Effector CD8-positive, alpha-beta T cell (primary cell): ENCODE measurements around the gene MAP7D3.
"Not testable (repeated sequence)": the region's sequence is repeated elsewhere in the genome, so short reads cannot be mapped to it uniquely, and the experiment has no call there.

Source experiments
- DNase-seq: peaks from one replicate; lab custom pipeline; 2025; lab: John Stamatoyannopoulos, UW

Gene MAP7D3

DNA sequence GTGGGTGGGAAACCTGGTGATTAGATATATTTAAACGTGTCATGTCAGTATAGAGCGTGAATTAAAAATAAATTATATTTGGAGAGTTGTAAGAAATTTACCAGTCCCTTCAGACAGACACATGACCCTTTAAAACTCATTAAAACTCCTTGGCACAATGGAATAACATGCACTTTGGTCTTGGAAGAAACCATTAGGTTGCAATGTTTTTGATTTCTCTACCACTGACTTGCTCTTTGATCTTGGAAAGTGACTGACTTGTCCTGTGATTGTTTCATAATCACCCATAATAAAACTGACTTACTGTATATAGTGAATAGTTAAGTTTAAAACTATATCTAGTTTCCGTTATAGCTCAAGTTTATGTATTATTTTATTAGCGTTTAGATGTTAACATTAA is 68.0 kb downstream of the MAP7D3 start:
- DNase-seq: no peak

DNA sequence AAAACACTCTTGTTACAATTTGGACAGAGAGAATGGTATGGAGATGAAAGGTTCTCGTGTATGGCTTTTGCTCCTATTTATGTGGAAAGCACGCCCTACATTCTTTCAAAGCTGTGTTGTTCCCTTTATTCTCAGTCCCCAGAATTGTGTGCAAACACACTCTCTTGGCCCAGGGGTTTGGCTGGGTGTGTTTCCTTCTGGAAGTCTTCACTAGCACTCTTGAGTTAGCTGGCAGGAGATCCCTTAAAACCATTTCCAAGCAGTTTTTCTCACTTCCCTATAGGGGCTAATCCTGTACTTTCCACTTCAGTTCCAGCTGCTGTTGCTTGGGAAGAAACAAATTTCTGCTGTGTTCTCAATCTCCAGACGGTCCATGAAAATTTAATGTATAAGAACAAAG is 68.8 kb downstream of the MAP7D3 start:
- no peak for DNase-seq

DNA sequence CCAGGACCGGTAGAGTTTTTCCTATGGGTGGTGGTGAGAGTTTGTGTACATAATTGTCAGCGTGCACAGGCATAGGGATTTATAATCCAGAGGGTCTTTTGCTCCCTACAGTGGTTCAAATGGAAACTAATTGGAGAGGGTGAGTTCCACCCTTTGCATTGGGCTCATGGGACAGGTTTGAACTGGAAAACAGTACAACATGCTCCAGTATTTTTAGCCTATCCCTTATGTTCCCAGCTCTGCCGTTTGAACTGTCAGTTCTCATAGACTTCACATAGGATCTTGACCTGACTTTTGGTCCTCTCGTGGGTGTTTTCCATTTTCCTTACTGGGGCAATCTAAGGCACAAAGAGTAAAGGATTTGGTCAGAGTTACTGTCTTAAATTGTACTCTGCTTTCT is 72.1 kb downstream of the MAP7D3 start:
- DNase-seq: no peak

DNA sequence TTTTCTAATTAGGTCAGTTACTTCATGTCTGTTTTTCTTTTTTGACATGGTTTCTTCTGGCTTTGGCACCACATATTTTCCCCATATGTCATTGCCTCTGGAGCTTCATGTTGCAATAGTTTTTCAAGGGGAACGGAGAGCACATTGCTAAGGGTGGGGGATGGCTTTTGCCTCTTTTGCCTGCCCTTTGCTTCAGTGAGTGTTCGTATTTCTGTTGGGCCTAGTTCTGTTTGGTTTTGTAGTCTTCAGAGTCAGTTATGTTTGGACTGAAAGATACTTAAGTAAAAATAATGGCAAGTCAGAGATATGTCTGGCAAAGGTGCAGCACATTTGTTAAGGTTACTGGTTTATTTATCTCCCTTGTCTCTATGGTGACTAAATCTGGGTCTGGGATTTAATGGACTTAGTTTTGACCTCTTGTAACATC is 74.8 kb downstream of the MAP7D3 start:
- DNase-seq: no peak

DNA sequence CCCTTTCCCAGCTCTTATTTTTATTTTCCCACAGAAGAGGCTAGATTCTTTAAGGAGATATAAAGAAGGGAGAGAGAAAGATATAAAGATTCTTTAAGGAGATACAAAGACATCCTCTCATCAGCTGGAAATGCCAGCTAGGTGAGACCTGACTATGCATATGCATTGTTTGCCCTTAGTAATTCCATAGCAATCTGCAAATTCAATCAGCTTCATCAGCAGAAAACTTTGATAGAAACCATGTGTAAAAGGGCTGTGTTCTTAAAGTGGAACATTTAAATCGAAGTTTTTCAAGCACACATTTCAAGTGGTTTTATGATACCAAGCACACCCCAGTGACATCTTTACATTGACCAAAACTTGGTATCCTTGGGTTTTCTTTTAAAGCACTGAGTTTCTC is 79.8 kb downstream of the MAP7D3 start:
- DNase-seq: no peak

DNA sequence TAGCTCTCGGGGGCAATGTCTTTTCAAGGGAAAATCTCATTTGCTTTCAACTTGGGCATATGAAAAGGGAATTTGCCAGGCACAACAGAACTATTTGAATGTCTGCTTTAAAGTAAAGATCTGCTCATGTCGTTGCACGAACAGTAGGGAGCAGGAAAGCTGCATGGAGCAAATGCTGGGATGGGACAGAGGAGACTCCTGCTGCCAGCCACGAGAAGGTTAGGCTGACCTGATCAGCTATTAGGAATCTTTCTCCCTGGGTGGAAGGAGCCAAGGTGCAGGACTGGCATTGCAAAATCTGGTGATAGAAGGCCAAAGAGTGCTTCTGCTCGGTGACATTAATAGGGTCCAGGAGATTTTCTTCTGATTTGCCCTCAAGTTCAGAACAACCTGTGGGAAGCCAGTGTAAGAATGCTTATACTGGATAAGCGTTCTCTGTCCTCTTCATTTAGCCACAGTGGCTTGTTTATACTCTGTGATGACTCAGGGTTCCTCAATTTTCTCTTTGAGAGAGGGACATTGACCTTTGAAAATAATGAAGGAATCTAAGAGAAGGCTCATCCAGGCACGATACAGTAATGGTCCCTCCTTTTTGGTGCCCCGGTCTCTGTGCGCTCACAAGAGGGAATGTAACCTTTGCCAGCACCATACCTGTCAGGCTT is 80.9 kb downstream of the MAP7D3 start:
- no peak for DNase-seq

DNA sequence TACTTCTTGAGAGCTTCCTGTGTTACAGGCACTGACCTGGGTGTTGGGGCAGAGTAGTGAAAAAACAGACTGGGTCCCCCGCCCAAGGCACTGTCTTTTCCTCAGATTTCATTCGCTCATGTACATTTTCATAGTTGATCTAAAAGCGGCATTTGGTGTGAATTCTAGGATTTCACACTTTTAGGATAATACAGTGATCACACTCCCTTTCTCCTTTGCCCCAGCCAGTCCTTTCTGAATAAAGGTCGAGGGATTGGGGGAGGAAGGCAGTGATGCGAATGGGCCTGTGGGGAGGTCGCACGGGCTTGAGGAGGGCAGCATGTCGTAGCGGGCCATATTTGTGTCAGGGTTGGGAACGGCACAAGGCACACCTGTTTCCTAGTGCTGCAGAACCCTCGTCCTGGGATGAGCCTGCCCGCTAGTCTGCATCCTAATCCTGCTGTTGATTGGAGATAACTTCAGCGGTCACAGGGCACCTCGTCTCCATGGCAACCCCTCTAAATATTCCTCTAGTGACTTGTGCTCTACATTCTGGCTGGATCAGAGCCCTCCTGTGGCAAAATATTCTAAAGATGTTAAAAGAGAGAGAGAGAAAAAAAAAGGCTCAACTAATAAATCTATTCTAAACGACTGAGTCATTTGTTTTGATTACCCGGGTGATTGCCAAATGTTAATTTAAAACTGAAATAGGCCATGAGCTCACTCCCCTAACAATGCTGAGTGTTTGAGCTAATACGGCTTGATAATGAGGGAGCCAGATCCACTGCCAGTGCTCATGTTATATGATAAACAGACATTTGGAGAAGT is 82.1 kb downstream of the MAP7D3 start:
- DNase-seq: no peak

DNA sequence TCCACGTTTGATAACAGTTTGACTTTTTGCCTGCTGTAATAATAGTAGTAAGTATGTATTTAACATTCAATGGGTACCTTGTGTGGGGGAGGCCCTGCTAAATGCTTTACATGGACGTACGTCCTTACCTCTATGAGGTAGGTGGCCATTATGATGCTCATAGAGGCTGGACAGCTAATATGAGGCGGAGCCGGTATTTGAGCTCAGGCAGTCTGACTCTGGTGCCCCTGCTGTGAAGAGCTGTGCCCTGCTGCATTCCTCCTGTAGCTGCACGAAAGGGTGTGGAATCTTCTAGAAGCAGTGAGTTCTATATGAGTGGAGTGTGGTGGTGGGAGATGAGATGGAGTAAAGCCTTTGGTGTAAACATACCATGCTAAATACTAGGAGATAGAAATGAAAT is 83.2 kb downstream of the MAP7D3 start:
- DNase-seq: not testable (repeated sequence)

DNA sequence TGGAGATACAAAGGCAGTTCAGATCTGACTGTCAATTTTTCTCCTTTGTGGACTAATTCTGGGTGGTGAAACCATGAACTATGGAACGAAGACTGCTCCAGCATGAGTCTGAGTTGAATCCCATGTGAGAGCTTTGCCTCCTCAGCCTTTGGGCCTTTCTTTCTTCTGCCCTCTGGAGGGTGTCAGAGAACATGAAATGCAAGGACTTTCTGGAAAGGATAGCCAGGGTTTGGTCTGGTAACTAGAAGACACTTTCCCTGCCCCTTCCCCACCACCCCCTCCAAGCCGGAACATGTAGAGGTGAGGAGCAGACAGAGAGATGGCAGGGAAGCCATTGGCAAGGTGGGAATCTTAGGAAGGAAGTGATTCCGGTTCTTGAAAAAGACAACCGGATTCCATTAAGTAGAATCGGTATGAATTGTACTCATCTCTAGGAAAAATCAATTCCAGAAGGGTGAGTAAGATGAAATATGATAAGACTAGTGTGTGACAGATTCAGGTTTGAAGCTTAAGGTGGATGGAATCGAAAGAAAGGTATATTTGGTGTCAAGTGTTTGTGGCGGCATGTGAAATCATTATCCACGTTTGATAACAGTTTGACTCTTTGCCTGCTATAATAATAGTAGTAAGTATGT is 84.9 kb downstream of the MAP7D3 start:
- no peak for DNase-seq

DNA sequence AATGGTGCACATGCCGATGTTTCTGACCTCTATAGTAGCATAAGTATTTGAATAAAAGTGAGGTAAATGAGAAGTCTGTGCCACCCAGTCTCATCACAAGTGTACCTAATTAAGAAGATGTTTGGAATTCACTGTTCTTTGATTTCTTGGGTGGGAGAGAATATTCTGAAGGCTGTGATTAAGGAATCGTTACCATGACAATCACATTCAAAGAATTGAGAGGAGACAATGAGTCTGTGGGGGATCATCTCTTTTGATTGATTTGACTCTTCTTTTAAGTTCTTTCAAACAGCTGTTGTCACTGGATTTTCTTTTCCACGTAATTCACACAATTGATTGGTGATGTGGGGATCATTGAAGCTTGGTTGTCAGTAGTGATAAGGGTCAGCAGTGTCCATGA is 85.8 kb downstream of the MAP7D3 start:
- no peak for DNase-seq

DNA sequence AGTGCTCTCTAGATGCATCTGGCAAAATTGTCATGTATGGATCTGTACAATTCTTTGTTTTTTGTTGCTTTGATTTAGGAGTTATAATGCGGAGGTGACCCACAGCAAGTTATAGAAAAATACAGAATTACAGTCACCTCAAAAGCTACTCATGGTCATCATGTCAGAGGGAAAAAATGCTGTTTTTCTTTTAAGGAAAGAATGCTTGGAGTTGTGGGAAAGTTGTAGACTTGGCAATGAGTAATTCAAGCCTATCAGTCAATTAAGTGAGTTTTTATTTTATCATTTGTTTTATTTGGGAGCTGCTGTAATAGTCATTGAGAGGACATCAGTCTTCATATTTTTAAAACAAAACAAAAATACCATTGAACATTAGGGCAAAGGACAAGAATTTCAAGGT is 87.5 kb downstream of the MAP7D3 start:
- no peak for DNase-seq
